Parathyroid adenoma (tissue), 2 donors: ENCODE results near the gene SIRPG.

Source experiments
- H2AFZ ChIP-seq: fragments of 300-600 bp; sonication (generic); one replicate; pipeline ENCODE4 v1.7.0; 2017; ENCODE audit warnings: antibody characterized with exemption, mild to moderate bottlenecking
- H3K27ac ChIP-seq: fragments of 300-600 bp; sonication (generic); one replicate; pipeline ENCODE4 v1.7.0; 2017
- H3K27me3 ChIP-seq: fragments of 300-600 bp; sonication (generic); one replicate; pipeline ENCODE4 v1.7.0; 2017; ENCODE audit warnings: low read length; ENCODE audit not compliant: control insufficient read depth, insufficient read depth
- H3K36me3 ChIP-seq: fragments of 300-600 bp; sonication (generic); one replicate; pipeline ENCODE4 v1.7.0; 2017; ENCODE audit warnings: low read length; ENCODE audit not compliant: control insufficient read depth, insufficient read depth
- H3K4me1 ChIP-seq: fragments of 300-600 bp; sonication (generic); one replicate; pipeline ENCODE4 v1.7.0; 2017; ENCODE audit warnings: control low read depth
- H3K4me2 ChIP-seq: fragments of 300-600 bp; sonication (generic); one replicate; pipeline ENCODE4 v1.7.0; 2017; ENCODE audit warnings: low read length
- H3K4me3 ChIP-seq: fragments of 300-600 bp; sonication (generic); one replicate; pipeline ENCODE4 v1.7.0; 2017; ENCODE audit warnings: low read depth, low read length
- H3K79me2 ChIP-seq: fragments of 300-600 bp; sonication (generic); one replicate; pipeline ENCODE4 v1.7.0; 2017; ENCODE audit warnings: control low read depth
- H3K9ac ChIP-seq: fragments of 300-600 bp; sonication (generic); one replicate; pipeline ENCODE4 v1.7.0; 2017; ENCODE audit warnings: mild to moderate bottlenecking
- H3K9me3 ChIP-seq: fragments of 300-600 bp; sonication (generic); one replicate; pipeline ENCODE4 v1.7.0; 2017; ENCODE audit warnings: low read length; ENCODE audit not compliant: control insufficient read depth
- TF ChIP-seq, protein P1 (sequence below): fragments of 300-600 bp; sonication (generic); IDR thresholded peaks from one replicate; pipeline ENCODE4 v1.7.0; 2017; ENCODE audit warnings: antibody characterized with exemption, mild to moderate bottlenecking
- donor health status: primary hyperparathyroidism.

Gene SIRPG

DNA sequence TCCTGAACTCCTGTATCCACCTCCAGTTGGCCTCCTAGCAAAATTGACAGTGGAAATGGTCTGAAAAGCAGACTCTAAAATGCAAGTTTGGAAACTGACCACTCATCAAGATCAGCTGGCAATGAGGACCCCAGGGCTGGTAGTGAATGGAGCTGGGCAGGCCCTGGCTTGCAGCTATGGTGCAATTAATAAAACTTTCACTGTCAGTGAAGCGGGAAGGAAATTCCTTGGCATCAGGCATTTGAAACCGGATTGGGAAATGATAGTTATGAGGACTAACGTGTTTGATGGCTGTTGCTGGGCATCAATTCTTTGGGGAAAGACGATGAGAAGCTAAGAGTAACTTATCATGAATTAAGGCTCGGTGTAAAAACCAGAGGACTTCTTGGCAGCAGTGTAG, 56.8 kb downstream of the SIRPG start:
- H3K36me3 ChIP-seq: no peaks in the 10 kb centered on the region
- no peaks in the 10 kb centered on the region for H3K79me2 ChIP-seq
- no peak overlapping the region for H3K4me3 ChIP-seq
- H3K4me1 ChIP-seq: no peaks in the 10 kb centered on the region
- no peak overlapping the region for H2AFZ ChIP-seq
- no peak overlapping the region for H3K4me2 ChIP-seq
- H3K27me3 ChIP-seq: no peaks in the 10 kb centered on the region
- H3K27ac ChIP-seq: no peak overlapping the region
- H3K9me3 ChIP-seq: no peaks in the 10 kb centered on the region
- TF ChIP-seq, protein P1, sequence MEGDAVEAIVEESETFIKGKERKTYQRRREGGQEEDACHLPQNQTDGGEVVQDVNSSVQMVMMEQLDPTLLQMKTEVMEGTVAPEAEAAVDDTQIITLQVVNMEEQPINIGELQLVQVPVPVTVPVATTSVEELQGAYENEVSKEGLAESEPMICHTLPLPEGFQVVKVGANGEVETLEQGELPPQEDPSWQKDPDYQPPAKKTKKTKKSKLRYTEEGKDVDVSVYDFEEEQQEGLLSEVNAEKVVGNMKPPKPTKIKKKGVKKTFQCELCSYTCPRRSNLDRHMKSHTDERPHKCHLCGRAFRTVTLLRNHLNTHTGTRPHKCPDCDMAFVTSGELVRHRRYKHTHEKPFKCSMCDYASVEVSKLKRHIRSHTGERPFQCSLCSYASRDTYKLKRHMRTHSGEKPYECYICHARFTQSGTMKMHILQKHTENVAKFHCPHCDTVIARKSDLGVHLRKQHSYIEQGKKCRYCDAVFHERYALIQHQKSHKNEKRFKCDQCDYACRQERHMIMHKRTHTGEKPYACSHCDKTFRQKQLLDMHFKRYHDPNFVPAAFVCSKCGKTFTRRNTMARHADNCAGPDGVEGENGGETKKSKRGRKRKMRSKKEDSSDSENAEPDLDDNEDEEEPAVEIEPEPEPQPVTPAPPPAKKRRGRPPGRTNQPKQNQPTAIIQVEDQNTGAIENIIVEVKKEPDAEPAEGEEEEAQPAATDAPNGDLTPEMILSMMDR: no peak
- H3K9ac ChIP-seq: no peak overlapping the region

DNA sequence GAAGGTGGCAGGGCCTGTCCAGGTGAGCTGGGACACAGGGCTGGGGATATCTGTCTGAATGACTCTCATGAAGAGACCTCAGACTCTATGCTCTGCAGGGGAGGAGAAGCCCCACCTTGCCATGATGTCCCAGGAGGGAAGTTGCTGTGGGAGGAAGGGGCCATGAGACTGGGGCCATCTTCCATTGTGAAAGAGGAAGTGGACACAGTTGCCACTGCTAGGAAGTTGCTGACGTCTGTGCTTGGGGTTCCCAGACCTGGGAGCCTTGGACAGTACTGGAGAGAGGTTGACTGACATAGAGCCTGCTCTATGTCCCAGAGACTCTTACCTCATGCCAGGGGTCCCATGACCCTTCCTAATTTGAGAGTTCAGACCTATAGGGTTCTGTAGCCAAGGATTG, 62.2 kb downstream of the SIRPG start:
- TF ChIP-seq, protein P1: no peak
- no peaks in the 10 kb centered on the region for H3K79me2 ChIP-seq

DNA sequence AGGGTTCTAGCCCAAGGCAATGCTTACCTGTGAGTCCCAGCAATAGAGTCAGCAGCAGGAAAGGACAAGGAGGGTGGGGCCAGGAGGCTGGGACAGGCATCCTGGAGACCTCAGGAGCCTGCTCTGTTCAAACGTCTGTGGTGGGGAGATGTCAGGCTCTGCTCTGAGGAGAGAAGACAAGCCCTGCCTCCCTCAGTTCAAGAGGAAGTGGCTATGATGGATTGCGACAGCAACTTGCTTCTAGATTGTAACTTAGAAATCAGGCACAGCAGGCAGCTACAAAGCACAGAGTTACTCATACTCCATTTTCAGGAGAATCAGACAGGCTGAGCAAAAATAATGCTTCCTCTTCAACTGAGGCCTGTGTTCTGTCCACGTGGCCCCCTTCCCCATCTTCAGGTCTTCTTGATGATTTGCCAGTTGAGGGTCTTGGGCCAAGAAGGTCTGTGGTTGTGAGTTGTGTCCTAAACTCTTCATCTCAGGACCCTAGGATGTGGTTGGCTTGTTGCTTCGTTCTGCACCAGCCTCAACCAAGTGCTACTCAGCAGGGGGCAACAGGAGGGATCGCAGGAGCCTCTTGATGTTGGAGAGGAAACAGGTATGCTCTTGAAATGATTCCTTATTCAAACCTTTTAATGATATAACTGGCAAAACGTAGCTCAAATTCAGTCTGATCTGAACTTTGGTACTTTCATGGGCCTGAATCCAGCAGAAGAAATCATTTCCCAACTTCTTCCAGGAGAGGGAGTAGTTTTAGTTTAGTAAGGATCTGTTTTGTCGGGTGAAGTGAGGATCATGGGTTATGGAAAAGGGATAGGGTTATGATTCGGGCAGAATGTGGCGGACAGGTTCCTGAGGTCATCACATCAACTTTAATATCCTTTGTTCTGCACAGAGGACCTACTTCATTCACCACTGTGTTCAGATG, 68.8 kb downstream of the SIRPG start:
- H3K27me3 ChIP-seq: no peaks in the 10 kb centered on the region
- no peak overlapping the region for H3K9ac ChIP-seq
- no peaks in the 10 kb centered on the region for H3K4me1 ChIP-seq
- no peak overlapping the region for H2AFZ ChIP-seq
- no peaks in the 10 kb centered on the region for H3K79me2 ChIP-seq
- TF ChIP-seq, protein P1: no peak
- H3K4me3 ChIP-seq: no peak overlapping the region
- H3K9me3 ChIP-seq: no peaks in the 10 kb centered on the region
- no peak overlapping the region for H3K4me2 ChIP-seq
- no peak overlapping the region for H3K27ac ChIP-seq
- no peaks in the 10 kb centered on the region for H3K36me3 ChIP-seq

More for the DNA sequence above, 62.2 kb downstream of the SIRPG start:
- no peak overlapping the region for H3K9ac ChIP-seq
- no peak overlapping the region for H2AFZ ChIP-seq
- H3K36me3 ChIP-seq: no peaks in the 10 kb centered on the region
- no peak overlapping the region for H3K4me2 ChIP-seq
- H3K9me3 ChIP-seq: no peaks in the 10 kb centered on the region
- no peak overlapping the region for H3K27ac ChIP-seq
- no peak overlapping the region for H3K4me3 ChIP-seq
- H3K27me3 ChIP-seq: no peaks in the 10 kb centered on the region
- H3K4me1 ChIP-seq: no peaks in the 10 kb centered on the region

DNA sequence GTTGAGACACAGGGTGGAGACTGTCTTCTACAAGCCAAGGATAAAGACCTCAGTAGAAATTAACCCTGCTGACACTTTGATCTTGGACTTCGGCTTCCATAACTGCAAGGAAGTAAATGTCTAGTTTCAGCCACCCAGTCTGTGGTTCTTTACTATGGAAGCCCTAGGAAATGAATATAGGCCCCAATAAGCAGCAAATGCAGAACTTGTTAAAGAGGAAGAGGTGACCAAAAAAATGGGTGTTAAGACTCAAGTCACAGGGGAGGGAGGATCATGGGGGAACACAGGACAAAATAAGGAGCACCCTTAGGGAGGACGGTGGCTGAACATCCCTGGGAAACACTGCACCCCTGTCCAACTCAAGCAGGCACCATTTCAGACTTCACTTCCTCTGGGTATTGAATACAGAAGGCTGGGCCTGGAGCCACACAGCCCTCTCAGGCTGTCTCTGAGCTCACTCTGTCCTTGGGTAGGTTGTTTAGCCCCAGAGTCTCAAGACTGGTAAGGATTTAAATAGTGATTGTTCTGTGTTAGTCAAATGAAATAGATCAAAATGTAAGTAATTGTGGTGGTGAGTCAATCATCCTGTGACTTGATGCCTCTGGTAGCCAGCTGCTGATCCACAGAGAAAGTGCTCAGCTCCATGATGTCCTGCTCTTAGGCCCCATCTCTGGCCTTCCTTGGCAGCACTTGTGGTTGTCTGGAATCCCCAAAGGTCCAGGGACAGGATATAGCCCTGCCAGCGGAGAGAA, 69.6 kb downstream of the SIRPG start:
- H3K4me2 ChIP-seq: no peak overlapping the region
- no peaks in the 10 kb centered on the region for H3K79me2 ChIP-seq
- TF ChIP-seq, protein P1: no peak
- no peak overlapping the region for H3K27ac ChIP-seq
- no peaks in the 10 kb centered on the region for H3K27me3 ChIP-seq
- no peak overlapping the region for H3K9ac ChIP-seq
- H3K4me1 ChIP-seq: no peaks in the 10 kb centered on the region
- H3K9me3 ChIP-seq: no peaks in the 10 kb centered on the region
- H3K4me3 ChIP-seq: no peak overlapping the region
- H2AFZ ChIP-seq: no peak overlapping the region
- no peaks in the 10 kb centered on the region for H3K36me3 ChIP-seq
